HG03103 (cell line): Measurements from ENCODE around the gene PEAK3.

ENCODE experiments used
- ATAC-seq: cut with Tn5 transposase; IDR thresholded peaks from one replicate; pipeline ENCODE4 v1.9.1; 2021; ENCODE audit warnings: low read depth; ENCODE audit not compliant: unreplicated experiment

The PEAK3 gene

GRCh38 chr19:2239771-2240770 lies 41.9 kb downstream of the PEAK3 start:
- no peak for ATAC-seq

- ATAC-seq: no peak
Observed at GRCh38 chr19:2239173-2239572, 42.8 kb downstream of the PEAK3 start.

- no peak for ATAC-seq
Observed at GRCh38 chr19:2237869-2238153, 44.2 kb downstream of the PEAK3 start.

- ATAC-seq: no peak
Observed at GRCh38 chr19:2237051-2237868, 44.7 kb downstream of the PEAK3 start.

GRCh38 chr19:2236314-2237050 lies 45.5 kb downstream of the PEAK3 start, which contains the start of the genes PLEKHJ1 and SF3A2:
Gene PLEKHJ1 (minus strand): TSS chr19:2236329. CDS start chr19:2236248, 81 bp downstream.
Gene SF3A2 (plus strand): TSS chr19:2236824. CDS start chr19:2243419, 6,595 bp downstream.
- peak; percentile 64 for ATAC-seq

- ATAC-seq: peak; percentile 12
Observed at GRCh38 chr19:2236064-2236313, 46.0 kb downstream of the PEAK3 start.

- ATAC-seq: no peak
Observed at GRCh38 chr19:2235381-2236063, 46.5 kb downstream of the PEAK3 start.

GRCh38 chr19:2234996-2235380 lies 47.0 kb downstream of the PEAK3 start:
- ATAC-seq: no peak

- ATAC-seq: no peak
Observed at GRCh38 chr19:2233601-2234280, 48.2 kb downstream of the PEAK3 start.

GRCh38 chr19:2232286-2233151 lies 49.5 kb downstream of the PEAK3 start:
- no peak for ATAC-seq

GRCh38 chr19:2231621-2232221 lies 50.3 kb downstream of the PEAK3 start:
- ATAC-seq: no peak

- ATAC-seq: no peak
Observed at GRCh38 chr19:2230807-2231533, 51.0 kb downstream of the PEAK3 start.

- ATAC-seq: no peak
Observed at GRCh38 chr19:2230033-2230531, 51.9 kb downstream of the PEAK3 start.

- no peak for ATAC-seq
Observed at GRCh38 chr19:2229103-2230032, 52.6 kb downstream of the PEAK3 start.

GRCh38 chr19:2228157-2229030 lies 53.6 kb downstream of the PEAK3 start:
- ATAC-seq: no peak
